ENCODE measurements around the gene ARHGEF17.

DNA sequence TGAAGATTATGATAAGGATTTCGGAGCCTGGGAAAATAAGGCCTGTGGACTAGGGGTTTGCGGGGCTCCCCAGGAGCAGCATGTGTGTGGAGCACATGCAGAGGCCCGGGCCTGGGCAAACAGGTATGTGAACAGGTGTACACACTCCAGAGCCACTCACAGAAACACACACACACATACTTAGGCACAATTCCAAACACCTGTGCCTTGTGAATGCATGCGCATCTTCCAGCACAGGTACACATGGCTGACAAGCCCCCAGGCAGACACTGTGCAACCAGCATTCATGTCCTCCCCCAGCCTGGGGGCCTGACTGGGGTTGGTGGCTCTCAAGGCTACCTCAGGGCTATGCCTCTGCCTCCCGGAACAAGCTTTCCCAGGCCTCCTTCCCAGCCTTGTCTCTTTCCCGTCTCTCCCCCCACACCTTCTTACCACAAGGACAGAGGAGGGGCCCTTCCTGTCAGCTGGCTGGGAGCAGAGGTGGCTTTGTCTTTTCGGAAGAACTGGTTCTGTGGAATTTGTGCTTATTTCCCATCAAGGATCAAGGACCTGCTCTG, 38.5 kb upstream of the ARHGEF17 start:
- TF ChIP-seq, protein P1, sequence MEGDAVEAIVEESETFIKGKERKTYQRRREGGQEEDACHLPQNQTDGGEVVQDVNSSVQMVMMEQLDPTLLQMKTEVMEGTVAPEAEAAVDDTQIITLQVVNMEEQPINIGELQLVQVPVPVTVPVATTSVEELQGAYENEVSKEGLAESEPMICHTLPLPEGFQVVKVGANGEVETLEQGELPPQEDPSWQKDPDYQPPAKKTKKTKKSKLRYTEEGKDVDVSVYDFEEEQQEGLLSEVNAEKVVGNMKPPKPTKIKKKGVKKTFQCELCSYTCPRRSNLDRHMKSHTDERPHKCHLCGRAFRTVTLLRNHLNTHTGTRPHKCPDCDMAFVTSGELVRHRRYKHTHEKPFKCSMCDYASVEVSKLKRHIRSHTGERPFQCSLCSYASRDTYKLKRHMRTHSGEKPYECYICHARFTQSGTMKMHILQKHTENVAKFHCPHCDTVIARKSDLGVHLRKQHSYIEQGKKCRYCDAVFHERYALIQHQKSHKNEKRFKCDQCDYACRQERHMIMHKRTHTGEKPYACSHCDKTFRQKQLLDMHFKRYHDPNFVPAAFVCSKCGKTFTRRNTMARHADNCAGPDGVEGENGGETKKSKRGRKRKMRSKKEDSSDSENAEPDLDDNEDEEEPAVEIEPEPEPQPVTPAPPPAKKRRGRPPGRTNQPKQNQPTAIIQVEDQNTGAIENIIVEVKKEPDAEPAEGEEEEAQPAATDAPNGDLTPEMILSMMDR (IDR thresholded peaks at IDR 0.05), result no peak
- no peak for TF ChIP-seq POLR2A (IDR thresholded peaks at IDR 0.05)

All from Peyer's patch (tissue), 4 donors.